IMR-90 (cell line): ENCODE data around the gene CA11. TPM values are rescaled to one million over a fixed set of nuclear protein-coding genes. Genes with fewer than 3 reads are reported as not detected.

Experiments
- ATAC-seq: fragments of 200-7000 bp; cut with Tn5 transposase; 2 replicates; pipeline ENCODE4 v1.9.1; 2020; ENCODE audit warnings: low read depth, mild to moderate bottlenecking, moderate library complexity
- BruUV-seq: library from RNA; stranded (reverse); fragments of 400-500 nt; replicated peaks from 2 replicates; lab custom pipeline; 2021; lab: Mats Ljungman, UMichigan
- CTCF ChIA-PET: fragments of 300-600 bp; formaldehyde crosslinking; extraction: SDS; loops from one replicate; lab custom pipeline; 2021; ENCODE audit warnings: antibody characterized with exemption; lab: Yijun Ruan, JAX
- POLR2A ChIA-PET: fragments of 300-600 bp; sonication (Branson Sonifier 250); formaldehyde crosslinking; loops from one replicate; lab custom pipeline; 2022; ENCODE audit warnings: antibody characterized with exemption; ENCODE audit not compliant: unreplicated experiment; lab: Charles Lee
- DNase-seq: peaks from one replicate; pipeline ENCODE4 v3.0.0; 2013
- H2AFZ ChIP-seq: replicated peaks from 2 replicates; pipeline ENCODE3; 2013; ENCODE audit warnings: low read length, mild to moderate bottlenecking; ENCODE audit not compliant: poor library complexity
- H2AK5ac ChIP-seq: 2 replicates; pipeline ENCODE4 v1.6.1; 2013; ENCODE audit warnings: low read depth, low read length, inconsistent platforms
- H2AK9ac ChIP-seq: replicated peaks from 2 replicates; pipeline ENCODE3; 2013; ENCODE audit warnings: mild to moderate bottlenecking, low read depth, low read length, moderate library complexity; ENCODE audit not compliant: poor library complexity
- H2BK120ac ChIP-seq: 2 replicates; pipeline ENCODE4 v1.6.1; 2013; ENCODE audit warnings: low read depth, low read length, inconsistent platforms
- H2BK15ac ChIP-seq: 3 replicates; pipeline ENCODE4 v1.6.1; 2013; ENCODE audit warnings: low read depth, low read length, inconsistent platforms
- H2BK20ac ChIP-seq: 2 replicates; pipeline ENCODE4 v1.6.1; 2013; ENCODE audit warnings: low read depth, mild to moderate bottlenecking, inconsistent platforms, low read length, moderate library complexity
- H2BK5ac ChIP-seq: 2 replicates; pipeline ENCODE4 v1.6.1; 2013; ENCODE audit warnings: mild to moderate bottlenecking, low read depth, low read length, inconsistent platforms; ENCODE audit not compliant: poor library complexity, severe bottlenecking
- H3K14ac ChIP-seq: replicated peaks from 2 replicates; pipeline ENCODE4 v1.6.1; 2013; ENCODE audit warnings: low read depth, low read length, inconsistent platforms
- H3K18ac ChIP-seq: 2 replicates; pipeline ENCODE4 v1.6.1; 2013; ENCODE audit warnings: low read depth, low read length, control low read depth
- H3K23ac ChIP-seq: 2 replicates; pipeline ENCODE4 v1.6.1; 2013; ENCODE audit warnings: low read depth, low read length, inconsistent platforms
- H3K27ac ChIP-seq: 2 replicates; pipeline ENCODE4 v1.5.1; 2013; ENCODE audit warnings: mild to moderate bottlenecking, control low read depth, low read length; ENCODE audit not compliant: insufficient read depth
- H3K27me3 ChIP-seq: 2 replicates; pipeline ENCODE4 v1.6.1; 2013; ENCODE audit warnings: low read length; ENCODE audit not compliant: control insufficient read depth, insufficient read depth
- H3K36me3 ChIP-seq: 2 replicates; pipeline ENCODE4 v1.6.1; 2013; ENCODE audit warnings: low read length, mixed read lengths; ENCODE audit not compliant: control insufficient read depth, insufficient read depth
- H3K4ac ChIP-seq: 2 replicates; pipeline ENCODE4 v1.6.1; 2013; ENCODE audit warnings: low read depth, low read length, inconsistent platforms
- H3K4me1 ChIP-seq: 2 replicates; pipeline ENCODE4 v1.6.1; 2013; ENCODE audit warnings: low read length, mixed read lengths; ENCODE audit not compliant: control insufficient read depth, insufficient read depth
- H3K4me2 ChIP-seq: 2 replicates; pipeline ENCODE4 v1.6.1; 2013; ENCODE audit warnings: low read depth, mild to moderate bottlenecking, control low read depth, low read length, moderate library complexity
- H3K4me3 ChIP-seq: 2 replicates; pipeline ENCODE4 v1.5.1; 2013; ENCODE audit warnings: low read depth, mild to moderate bottlenecking, control low read depth, low read length, moderate library complexity; ENCODE audit not compliant: insufficient read depth
- H3K56ac ChIP-seq: 2 replicates; pipeline ENCODE4 v1.6.1; 2013; ENCODE audit warnings: low read length, inconsistent platforms; ENCODE audit not compliant: insufficient read depth; ENCODE audit errors: extremely low read depth
- H3K79me1 ChIP-seq, 2 experiments: 2 replicates each; pipeline ENCODE4 v1.6.1; 2013; ENCODE audit warnings: low read length in 2 of 2, inconsistent platforms in 1 of 2, low read depth in 1 of 2
- H3K9ac ChIP-seq: 2 replicates; pipeline ENCODE4 v1.6.1; 2013; ENCODE audit warnings: low read depth, low read length, control low read depth
- H3K9me1 ChIP-seq: 2 replicates; pipeline ENCODE4 v1.6.1; 2013; ENCODE audit warnings: low read length, inconsistent platforms; ENCODE audit not compliant: insufficient read depth
- H3K9me3 ChIP-seq: 2 replicates; pipeline ENCODE4 v1.6.1; 2013; ENCODE audit warnings: low read length; ENCODE audit not compliant: control insufficient read depth, insufficient read depth
- H4K20me1 ChIP-seq: 2 replicates; pipeline ENCODE4 v1.6.1; 2013; ENCODE audit warnings: low read length, inconsistent platforms; ENCODE audit not compliant: insufficient read depth
- H4K5ac ChIP-seq: 2 replicates; pipeline ENCODE4 v1.6.1; 2013; ENCODE audit warnings: mild to moderate bottlenecking, low read depth, low read length, control low read depth
- H4K8ac ChIP-seq, 2 experiments: 2 replicates each; pipeline ENCODE4 v1.6.1; 2013; ENCODE audit warnings: low read depth in 2 of 2, low read length in 2 of 2, control low read depth in 1 of 2, inconsistent platforms in 1 of 2
- H4K91ac ChIP-seq: 2 replicates; pipeline ENCODE4 v1.6.1; 2013; ENCODE audit warnings: low read depth, low read length, inconsistent platforms; ENCODE audit not compliant: insufficient read depth
- RAD21 ChIP-seq: IDR thresholded peaks from 2 replicates; pipeline ENCODE4 v1.6.1; 2012; ENCODE audit warnings: low read length, improper control_type of control experiment
- RFX5 ChIP-seq: IDR thresholded peaks from 2 replicates; pipeline ENCODE4 v1.8.0; 2012; ENCODE audit warnings: low read depth, mild to moderate bottlenecking, low read length, moderate library complexity
- WGBS, 2 experiments: methylation state at CpG; one replicate each; pipeline versions ENCODE4 v1.1.5 to v1.1.7; 2013; ENCODE audit warnings: missing lambda C conversion rate in 2 of 2; ENCODE audit not compliant: insufficient read length in 1 of 2; ENCODE audit errors: extremely low coverage in 2 of 2; 5-methylcytosine and 5-hydroxymethylcytosine counted together
- dilution Hi-C: fragments of 300-500 bp; cut with HindIII; formaldehyde crosslinking; loops from one replicate; pipeline ENCODE4 v1.14.3; 2018; ENCODE audit warnings: low sequenced_read_pairs; ENCODE audit not compliant: unreplicated experiment
- in situ Hi-C: fragments of 300-500 bp; cut with MboI; formaldehyde crosslinking; loops from 3 replicates; pipeline ENCODE4 v1.14.3; 2019; ENCODE audit warnings: low sequenced_read_pairs, inconsistent platforms, mixed read lengths
- intact Hi-C: fragments of 100-400 bp; cut with micrococcal nuclease; formaldehyde crosslinking; loops from 2 replicates; pipeline ENCODE4 v1.10.0; 2022
- polyA plus RNA-seq, 3 experiments: library from polyadenylated mRNA; depleted of rRNA; stranded (reverse); fragments of >200 nt; gene quantifications; 2 replicates each; pipeline ENCODE4 v1.2.3, GENCODE V29; 2012; ENCODE audit warnings: low replicate concordance in 1 of 3
- total RNA-seq: library from RNA; depleted of rRNA; stranded (reverse); fragments of >200 nt; gene quantifications from 2 replicates; pipeline ENCODE4 v1.2.3, GENCODE V29; 2012

CA11 gene
- total and polyA plus RNA-seq, 2 of the 4 experiments (the other 2 are of a cell fraction): 1.3 to 2.9 TPM

- no peaks in the 10 kb centered on the region for H3K27me3 ChIP-seq
- in situ Hi-C loops (no loop called here), dilution Hi-C loops (no loop called here), intact Hi-C loops (no loop called here)
- H3K14ac ChIP-seq: no peak overlapping the region
- H3K27ac ChIP-seq: no peak overlapping the region
- H3K79me1 ChIP-seq: no peaks in the 10 kb centered on the region
- no peak overlapping the region for H2BK15ac ChIP-seq
- H2BK5ac ChIP-seq: no peak overlapping the region
- ATAC-seq: no peak
- H3K9ac ChIP-seq: no peak overlapping the region
- H3K36me3 ChIP-seq: no peaks in the 10 kb centered on the region
- no peaks in the 10 kb centered on the region for H3K9me3 ChIP-seq
- H3K4me2 ChIP-seq: no peak overlapping the region
- WGBS, 2 experiments: 91% methylated on average over 4 of the region's 5 CpGs; no CpG with 5 or more reads in 1 of the 2 experiments
- H4K20me1 ChIP-seq: no peaks in the 10 kb centered on the region
- no peak for DNase-seq
- H3K18ac ChIP-seq: no peak overlapping the region
- H2BK120ac ChIP-seq: no peak overlapping the region
- no peak overlapping the region for H2AK9ac ChIP-seq
- H3K9me1 ChIP-seq: peaks cover 3% of the 10 kb centered on the region; the same call in 1 of the 2 replicates
- ChIA-PET POLR2A (no interaction called here), CTCF (no interaction called here)
- H4K8ac ChIP-seq: no peak overlapping the region
- no peak overlapping the region for H4K5ac ChIP-seq
- H2AFZ ChIP-seq: no peak overlapping the region
- no peak overlapping the region for H3K4ac ChIP-seq
- peaks cover 3% of the 10 kb centered on the region for H3K4me1 ChIP-seq
- H3K4me3 ChIP-seq: no peak overlapping the region
- no peak overlapping the region for H3K56ac ChIP-seq
- TF ChIP-seq RFX5 (peak; percentile 84), RAD21 (no peak)
- H3K23ac ChIP-seq: no peak overlapping the region
- BruUV-seq: no TSS peak
- H2AK5ac ChIP-seq: peak overlapping the region; percentile 34; the same call in 1 of the 2 replicates
- H2BK20ac ChIP-seq: no peak overlapping the region
- no peak overlapping the region for H4K91ac ChIP-seq
Measured at GRCh38 chr19:48659768-48660167, 13.8 kb upstream of the CA11 start.
